T1000 (cell line): Measurements from ENCODE around the gene NABP2.

ENCODE experiments used
- DNase-seq: peaks from one replicate; lab custom pipeline; 2025; ENCODE audit warnings: mixed read lengths; lab: John Stamatoyannopoulos, UW

The NABP2 gene

DNA sequence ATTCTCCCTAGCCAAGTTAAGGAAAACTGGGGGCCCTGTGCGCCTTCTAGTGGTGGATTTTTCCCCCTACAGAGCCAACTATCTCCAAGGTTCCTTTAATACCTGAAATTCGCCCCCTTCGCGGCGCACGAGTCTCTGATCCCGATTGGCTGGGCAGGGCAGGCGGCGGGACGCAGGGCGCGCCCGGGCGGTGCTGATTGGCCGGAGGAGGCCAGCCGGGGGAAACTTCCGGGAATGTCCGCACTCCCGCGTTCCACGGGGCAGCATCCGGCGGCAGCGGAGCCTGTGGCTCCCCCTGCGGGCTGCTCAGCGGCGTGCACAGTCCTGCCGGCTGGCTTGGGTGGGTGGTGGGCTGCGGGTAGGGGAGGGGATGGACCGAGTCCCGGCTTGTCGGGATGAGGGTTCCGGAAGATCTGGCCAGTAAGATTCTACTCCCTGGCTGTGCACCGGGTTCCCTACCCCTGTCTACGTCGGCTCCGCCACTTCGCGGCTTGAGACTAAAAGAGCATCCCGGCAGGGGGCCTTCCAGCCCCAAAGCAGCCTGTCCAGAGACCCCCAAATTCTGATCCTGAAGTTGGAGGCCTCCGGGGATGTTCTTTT is at the start of gene NABP2:
Gene NABP2 (plus strand): TSS at position 241 of the 600 bp plus-strand sequence. CDS start 515 bp downstream, outside the sequence.
- peak; percentile 97 for DNase-seq

DNA sequence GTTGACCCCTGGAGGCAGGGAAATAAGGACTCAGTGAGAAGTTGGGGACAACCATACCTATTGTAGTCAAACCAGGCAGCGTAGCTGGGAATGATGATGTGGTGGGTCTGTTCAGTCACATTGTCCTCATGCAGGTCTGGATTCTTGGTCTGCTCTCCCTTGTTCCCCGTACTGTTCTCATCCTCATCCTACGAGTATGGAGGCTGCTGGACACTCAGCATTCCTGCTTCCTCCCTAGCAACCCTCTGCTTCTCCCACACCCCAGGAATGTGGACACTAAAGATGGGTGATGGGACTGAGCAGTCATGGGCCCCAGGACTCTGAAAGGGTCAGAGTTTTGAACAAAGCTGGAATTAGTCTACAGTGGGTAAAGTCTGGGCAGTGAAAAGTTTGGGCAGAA is 45.8 kb upstream of the NABP2 start:
- DNase-seq = no peak

DNA sequence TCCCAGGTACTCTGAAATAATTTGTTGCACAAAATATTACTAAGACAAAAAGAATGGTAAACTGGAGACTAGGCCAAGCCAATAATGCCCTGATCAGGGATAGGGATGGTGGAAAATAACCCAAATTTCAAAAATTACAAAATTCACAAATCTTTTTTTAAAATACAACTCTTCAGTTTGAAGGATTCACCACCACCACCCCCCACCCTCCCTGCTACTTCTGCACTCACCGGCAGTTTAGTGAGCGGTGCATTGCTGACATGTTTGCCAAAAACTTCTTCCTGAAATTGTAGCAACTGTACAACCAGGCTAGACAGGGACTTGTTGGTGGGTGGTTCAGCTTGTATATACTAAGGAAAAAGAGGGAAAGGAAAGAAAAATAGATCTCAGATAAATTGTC is 37.2 kb upstream of the NABP2 start:
- DNase-seq = no peak

DNA sequence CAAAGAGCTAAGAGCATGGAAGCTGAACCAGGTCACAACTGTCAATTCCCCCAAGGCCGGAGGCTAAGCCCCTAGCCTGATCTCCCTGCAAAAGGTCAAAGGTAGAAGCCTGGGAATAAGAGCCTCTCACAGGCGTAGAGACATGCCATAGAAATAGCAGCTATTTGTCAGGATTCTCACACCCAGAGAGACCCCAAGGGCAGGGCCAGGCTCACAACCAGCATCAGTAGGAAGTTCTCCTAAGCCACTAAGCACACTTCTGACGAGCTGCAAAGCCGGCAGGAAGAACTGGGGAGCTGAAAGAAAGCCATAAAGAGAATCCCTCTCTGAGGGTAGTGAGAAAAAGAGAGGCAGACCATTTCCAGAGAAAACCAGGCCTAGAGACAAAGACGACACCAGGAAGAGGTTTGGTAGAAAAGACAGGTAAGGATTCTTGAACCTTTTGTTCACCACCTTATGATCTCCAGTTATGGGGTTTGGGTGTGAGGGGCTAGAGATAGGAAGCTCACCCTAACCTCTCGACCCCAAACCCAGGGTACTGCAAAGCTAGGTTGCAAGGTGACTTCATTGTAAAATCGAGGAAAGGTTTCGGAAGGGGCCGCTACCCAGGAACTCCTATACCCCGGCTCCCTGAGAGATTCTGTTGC is 35.9 kb upstream of the NABP2 start:
- no peak for DNase-seq

DNA sequence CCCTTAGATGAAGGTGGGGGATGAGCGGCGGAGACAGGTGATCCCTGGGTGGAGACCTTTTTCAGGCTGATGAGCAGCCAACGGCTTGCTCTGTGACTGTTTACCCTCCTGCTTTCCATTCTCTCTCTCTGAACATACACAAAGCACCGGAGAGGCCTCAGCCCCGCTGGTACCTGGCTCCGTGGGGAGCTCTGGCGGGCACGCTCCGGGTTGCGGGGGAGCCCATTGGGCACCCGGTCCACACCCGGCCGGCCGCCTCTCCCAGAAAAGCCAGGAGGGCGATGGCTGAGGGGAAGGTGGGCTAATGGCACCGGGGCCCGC is 35.4 kb upstream of the NABP2 start:
- no peak for DNase-seq

DNA sequence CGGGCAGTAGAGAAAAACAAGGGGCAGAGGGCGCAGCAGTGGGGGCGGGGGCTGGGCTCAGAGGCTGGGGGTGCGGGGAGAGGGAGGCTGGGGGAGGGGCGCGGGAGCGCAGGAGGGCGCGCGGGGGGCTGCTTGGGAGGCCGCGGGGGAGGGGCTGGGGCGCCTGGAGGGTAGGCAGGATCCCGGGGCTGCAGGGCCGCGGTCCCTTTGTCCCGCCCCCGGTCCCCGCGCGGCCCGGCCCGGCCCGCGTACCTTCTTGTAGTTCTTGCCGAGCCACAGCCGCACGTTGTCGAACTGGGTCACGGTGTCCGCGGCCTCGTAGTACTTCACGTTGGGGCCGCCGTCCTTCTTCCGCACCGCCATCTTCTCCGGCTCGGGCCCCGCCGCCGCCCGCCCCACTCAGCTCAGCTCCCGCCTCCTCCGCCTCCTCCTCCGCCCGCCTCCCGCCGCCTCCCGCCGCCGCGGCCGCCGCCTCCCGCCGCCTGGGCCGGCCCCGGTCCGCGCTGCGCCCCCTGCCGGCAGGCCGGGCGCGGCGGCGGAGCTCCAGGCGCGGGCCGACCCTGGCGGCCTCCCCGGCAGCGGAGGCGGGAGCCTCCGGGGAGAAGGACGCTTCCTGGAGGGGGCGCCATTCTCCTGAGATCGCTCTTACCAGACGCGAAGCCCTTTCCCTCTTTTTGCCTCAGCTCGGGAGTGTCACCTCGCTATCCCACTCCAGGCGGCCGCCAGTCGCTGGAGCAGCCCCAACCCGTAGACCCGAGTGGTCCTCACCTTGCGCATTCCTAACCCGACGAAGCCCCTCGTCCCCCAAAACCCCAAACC is 34.8 kb upstream of the NABP2 start, which contains the start of gene SMARCC2:
Gene SMARCC2 (minus strand): TSS at position 385 of the 819 bp plus-strand sequence. CDS start 22 bp downstream, at position 363.
- DNase-seq = peak; percentile 84

DNA sequence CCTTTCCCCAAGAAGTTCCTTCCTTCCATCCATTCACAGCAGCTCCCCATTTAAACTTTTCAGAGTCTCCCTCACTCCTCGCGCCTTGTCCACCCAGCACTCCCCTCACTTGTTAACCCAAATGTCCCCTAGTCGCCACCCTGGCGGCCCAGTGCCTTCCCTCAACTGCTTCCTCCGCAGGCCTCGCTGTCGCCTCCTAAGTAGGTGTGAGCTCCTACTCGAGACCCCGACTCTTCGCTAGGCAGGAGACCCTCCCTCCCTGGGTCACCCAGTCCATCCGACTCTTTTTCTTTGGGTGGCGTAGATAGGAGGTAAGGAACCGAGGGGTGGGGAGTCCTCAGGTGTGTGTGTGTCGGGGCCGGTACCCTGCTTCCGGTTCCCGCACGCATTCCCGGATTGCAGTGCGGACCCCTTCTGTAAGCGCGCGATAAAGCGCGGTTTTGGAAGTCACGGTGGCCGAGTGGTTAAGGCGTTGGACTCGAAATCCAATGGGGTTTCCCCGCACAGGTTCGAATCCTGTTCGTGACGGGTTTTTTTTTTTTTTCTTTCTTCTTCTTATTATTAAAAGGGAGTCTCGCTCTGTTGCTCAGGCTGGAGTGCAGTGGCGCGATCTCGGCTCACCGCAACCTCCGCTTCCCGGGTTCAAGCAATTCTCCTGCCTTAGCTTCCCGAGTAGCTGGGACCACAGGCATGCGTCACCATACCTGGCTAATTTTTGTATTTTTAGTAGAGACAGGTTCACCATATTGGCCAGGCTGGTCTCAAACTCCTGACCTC is 34.0 kb upstream of the NABP2 start:
- DNase-seq = peak; percentile 89

DNA sequence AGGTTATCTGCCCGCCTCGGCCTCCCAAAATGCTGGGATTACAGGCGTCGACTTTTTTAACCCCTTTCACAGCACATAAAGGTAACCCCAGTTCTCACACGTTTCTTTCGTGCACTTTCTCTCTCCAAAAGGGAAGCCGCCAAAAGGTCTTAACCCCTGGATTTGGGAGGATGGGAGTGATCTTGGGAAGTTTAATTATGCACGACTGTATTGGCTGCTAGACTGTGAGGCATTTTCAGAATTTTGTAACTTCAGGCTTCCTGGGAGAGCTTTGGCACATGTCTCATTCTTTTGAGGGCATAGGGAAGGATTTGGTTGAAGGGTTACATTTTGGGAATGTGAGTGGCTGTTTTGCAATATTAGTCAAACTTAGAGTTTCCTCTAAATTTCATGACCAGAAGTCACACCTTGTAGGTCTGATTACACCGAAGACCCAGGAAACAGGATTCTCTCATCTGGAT is 33.4 kb upstream of the NABP2 start:
- no peak for DNase-seq

DNA sequence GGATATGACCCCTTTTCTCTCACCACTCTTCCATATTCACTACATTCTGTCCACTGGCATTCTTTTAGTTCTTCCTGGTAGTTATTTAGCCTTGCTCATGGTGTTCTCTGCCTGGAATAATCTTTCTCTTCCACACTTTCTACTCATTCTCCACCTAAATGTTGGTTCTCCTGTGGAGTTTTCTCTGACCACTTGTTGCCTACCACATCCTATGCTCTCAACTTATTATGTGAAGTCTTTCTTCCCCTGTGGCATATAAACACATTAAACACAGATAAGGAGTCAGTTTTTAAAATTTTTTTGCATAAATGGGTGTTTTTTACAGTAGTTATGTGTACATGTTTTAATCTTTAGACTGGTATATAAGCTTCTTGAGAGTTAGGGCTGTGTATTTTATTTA is 31.6 kb upstream of the NABP2 start:
- DNase-seq = no peak

DNA sequence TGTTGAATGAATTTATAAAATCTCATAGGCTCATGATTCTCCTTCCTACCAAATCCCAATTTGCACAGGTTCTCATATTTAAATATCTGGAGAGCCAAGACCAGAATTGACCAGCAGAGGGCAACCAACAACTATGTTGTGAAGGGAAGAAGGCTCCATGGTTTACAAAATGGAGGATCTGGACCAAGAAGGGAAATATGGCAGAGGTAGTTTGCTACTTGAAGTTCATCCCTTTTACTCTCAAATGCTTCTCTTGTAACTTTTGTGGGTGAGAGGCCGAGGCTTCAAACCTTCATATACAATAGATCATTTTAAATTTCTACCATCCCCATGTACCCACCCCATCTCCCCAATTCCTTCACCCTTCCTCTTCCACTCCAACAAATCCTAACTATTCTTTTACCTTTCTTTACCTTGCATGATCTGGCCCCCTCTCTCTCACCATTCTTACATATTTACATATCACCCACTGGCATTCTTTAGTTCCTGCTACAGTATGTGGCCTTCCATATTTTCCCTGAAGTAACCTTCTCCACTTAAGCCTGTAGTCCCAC is 31.0 kb upstream of the NABP2 start:
- DNase-seq = peak; percentile 38

DNA sequence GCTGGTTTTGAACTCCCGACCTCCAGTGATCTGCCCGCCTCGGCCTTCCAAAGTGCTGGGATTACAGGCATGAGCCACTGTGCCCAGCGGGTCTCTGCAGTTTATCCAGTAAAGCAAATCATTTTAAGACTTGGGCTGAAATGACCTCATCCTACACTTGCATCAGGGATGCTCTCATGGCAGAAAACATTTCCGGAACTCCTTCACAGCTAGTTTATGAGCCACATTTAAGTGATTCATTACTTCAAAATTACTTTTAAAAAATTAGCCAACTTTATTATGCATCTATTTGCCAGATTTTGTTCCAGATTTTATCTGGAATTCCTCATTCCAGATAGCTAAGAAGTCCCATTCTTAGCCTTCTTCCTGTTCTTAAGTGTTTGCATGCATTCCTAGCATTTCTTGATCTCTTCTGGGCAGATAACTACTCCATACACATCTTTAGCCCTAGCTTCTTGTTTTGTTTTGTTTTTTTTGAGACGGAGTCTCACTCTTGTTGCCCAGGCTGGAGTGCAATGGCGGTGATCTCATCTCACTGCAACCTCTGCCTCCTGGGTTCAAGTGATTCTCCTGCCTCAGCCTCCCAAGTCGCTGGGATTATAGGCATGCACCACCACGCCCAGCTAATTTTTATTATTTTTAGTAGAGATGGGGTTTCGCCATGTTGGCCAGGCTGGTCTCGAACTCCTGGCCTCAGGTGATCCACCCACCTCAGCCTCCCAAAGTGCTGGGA is 27.2 kb upstream of the NABP2 start:
- DNase-seq = peak; percentile 65

DNA sequence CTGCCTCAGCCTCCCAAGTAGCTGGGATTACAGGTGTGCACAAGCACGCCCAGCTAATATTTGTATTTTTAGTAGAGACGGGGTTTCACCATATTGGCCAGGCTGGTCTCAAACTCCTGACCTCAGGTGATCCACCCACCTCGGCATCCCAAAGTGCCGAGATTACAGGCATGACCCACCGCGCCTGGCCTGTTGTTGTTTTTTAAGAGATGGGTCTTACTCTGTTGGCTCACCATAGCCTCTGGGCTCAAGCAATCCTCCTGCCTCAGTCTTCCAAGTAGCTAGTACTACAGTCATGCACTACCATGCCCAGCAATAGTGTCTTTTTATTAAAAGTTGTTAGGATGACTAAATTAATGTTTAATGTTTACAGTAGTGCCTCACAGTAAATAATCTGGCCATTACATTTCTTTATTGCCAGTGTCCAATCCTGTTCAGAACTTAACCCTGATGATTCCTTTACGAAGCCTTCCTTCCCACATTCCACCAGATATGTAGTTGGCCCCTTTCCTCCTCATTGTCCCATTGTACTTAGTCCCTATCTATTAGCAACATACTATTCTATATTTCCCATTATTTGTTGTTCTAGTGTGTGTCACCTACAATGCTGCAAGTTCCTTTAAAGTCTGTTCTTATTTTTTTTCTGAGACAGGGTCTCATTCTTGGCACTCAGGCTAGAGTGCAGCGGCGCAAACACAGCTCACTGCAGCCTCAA is 26.1 kb upstream of the NABP2 start:
- no peak for DNase-seq

DNA sequence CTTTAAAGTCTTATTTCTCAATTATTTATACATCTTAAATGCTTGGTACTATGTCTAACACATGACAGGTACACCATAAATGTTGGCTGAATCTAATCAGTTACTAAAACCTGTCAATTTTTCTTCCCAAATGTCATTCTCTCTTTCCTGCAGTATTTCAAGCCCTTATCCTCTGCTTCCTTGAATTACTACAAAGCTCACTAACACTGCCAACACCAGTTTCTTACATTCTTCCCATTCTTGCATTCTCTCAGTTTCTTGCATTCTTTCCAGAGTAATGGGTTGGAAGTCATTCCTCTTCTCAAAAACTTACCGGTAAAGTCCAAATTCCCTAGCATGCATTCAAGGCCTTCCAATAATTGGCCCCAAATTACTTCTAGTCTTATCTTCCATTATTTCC is 25.3 kb upstream of the NABP2 start:
- DNase-seq = no peak

DNA sequence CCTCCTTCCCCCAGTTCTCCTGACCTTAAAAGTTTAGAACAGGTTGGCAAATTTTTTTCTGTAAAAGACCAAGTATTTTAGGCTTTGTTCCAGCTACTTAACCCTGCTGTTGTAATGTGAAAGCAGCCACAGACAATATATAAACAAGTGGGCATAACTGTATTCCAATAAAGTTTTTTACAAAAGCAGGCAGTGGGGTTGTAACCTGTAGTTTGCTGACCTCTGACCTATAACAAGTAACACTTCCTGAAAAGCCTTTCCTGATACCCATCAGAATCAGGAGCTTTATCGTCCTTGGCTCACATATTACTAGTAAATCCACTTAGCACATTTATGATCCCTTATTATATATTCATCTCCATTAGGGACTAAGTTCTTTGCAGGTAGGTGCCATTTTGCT is 21.8 kb upstream of the NABP2 start:
- DNase-seq = no peak

DNA sequence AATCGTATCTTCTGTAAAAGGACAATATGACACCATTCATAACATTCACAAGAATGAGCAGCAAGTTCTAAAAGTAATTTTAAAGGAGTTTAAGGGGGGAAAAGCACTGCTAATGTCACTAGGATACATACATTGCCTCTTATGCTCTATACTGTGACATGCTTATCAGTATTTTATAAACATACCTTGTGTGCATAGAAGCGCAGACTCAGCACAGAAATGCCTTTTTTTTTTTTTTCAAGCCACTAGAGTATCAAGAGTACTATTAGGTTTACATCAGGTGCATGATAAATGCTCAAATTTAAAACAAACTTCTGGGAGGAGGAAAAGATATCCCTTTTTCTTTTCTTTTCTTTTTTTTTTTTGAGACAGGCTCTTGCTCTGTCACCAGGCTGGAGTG is 21.3 kb upstream of the NABP2 start:
- DNase-seq = no peak

DNA sequence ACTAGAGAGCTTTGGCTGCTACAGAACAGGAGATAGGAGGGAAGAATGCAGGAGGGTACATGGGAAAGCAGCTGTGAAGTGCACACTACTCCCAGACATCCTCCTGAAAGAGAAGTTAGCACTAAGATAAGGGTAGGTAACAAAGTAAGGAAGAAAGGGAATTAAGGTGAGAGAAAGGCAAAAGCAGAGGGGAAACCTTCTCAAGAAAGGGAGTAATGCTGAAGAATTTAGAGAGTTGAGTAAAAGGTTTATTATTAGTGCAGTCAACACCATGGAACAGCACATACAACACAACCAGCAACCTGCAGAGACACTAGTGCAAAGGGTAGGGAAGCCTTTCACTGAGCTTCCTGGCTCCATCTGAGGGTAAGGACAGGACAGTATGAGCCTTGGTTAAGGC is 19.9 kb upstream of the NABP2 start:
- no peak for DNase-seq

DNA sequence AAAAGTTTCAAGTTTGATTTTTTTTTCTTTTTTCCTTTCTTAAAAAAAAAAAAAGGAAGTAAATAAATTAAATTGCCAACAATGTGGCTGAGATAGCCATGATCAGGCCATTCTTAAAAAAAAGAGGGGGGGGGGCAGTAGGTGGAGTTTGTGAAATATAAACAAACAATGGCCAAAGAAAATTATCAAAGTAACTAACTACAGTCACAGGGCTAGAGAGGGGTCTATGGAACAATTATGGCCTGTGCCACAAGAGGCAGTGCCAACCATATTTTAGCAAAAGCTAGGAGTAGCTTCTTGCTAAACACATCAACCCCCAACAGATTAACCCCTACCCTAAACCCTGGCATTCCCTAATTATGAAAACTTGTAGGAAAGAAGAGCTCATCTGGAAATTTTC is 18.7 kb upstream of the NABP2 start:
- no peak for DNase-seq

DNA sequence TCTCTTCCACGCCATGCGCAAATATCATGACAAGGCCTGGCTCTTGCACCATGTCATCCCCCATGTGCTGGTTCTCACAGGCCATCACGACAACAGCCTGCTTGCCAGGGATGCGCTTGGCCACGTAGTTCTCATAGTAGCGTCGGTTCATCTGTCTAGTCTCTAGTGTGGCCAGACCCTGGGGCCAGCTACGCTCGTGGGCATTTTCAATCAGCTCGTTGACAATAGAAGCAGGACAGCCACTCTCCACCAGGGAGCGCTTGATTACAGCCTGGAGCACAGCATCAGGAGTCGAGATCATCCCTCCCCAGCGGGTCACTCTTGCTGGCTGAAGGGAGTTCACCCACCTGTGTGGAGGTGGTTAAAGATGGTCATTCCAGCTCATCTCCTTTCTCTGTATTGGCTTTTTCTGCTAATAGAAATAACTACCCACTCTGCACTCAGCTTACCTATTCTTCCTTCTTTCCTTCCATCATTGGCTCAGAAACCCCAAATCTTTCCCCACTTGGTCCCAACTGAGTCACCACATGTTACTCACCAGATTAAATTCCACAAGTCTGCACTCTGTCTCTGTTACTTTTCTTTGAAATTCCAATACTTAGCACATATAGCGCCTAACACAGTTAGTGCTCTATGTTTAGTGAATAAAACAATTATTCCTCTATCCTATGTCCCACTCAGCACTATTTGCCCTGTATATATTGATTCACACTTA is 17.5 kb upstream of the NABP2 start:
- DNase-seq = peak; percentile 23

DNA sequence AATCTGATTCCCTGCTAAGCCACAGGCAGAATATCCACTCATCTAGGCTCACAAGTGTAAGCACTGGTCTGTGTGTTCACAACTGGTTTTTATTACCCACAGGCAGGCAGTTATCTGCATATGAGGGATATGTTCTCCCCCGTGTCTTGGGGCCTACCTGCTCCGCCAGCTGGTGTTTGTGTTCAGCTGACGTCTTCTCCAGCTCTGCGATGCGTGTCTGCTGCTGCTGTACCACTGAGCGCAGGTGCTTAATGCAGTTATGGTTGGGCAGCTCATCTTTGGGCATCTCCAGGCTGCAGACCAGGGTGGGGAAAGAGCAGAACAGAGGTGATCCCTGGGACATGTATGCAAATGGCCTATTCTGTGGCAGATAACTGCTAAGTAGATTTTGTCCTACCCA is 16.1 kb upstream of the NABP2 start:
- no peak for DNase-seq

DNA sequence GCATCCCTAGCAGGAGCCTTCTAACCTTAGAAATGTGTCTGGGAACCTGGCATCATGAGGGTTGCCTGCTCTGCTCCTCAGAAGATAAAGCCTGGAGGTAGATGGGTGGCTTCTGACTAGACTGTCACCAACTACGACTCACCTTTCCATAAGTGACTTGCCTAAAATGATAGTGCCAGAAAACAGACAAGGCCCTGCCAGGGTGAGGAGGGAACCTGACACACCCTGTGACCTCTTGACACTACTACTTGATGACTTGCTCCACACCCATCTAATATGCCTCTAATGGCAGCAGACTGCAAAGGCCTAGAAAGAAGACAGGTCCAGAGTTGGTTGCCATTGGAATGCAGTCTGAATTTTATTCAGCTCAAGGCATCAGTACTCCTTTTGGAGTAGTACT is 11.8 kb upstream of the NABP2 start:
- DNase-seq = no peak
